ENCODE measurements around the gene TGM5.

Gene TGM5

DNA sequence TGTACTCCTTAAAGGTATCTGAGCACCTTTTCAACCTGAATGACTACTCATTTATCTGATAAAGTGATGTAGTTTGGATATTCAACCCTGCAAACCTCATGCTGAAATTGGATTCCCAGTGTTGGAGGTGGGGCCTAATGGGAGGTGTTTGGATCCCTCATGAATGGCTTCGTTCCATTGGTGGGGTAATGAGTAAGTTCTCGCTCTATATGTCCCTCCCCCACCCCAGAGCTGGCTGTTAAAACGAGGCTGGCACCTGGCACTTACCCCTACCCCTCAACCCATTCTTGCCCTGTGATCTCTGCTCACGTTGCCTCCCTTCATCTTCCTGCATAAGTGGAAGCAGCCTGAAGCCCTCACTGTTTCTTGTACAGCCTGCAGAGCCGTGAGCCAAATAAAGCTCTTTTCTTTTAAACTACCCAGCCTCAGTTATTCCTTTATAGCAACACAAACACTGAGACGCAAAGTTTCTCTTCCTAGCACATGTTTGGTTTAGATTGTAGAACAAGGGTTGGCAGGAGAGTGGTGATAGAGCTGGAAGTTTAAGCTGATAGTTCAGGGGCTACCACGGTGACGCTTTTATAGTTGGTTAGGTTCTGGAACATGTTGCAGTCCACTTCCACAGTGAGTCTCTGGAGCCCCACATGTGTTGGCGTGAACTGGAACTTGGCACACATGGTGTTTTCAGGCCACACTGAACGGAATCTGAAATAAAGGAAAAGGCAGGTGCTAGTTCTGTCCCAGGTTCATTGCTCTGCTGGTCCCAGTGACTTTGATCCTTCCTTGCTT lies 69.8 kb downstream of the TGM5 start:
- H3K27me3 Mint-ChIP-seq, result peaks cover 4% of the 10 kb centered on the region
- H3K4me1 Mint-ChIP-seq, result no peaks in the 10 kb centered on the region
- DNase-seq, result no peak
- H3K4me3 Mint-ChIP-seq, result no peak overlapping the region
- H3K9me3 Mint-ChIP-seq, result peaks cover 7% of the 10 kb centered on the region
- H3K27ac Mint-ChIP-seq, result no peak overlapping the region
- CTCF ChIA-PET, result no interaction called here
- H3K36me3 Mint-ChIP-seq, result peaks cover 43% of the 10 kb centered on the region

DNA sequence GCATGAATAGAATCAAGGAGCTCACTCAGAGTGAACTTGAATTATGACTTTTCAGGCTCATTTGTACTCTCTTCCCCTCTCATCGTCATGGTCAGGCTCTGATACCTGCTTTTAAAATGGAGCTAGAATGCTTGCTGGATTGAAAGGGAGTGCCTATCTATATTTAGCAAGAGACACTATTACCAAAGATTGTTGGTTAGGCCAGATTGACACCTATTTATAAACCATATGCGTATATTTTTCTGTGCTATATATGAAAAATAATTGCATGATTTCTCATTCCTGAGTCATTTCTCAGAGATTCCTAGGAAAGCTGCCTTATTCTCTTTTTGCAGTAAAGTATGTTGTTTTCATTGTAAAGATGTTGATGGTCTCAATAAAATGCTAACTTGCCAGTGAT lies 71.9 kb downstream of the TGM5 start:
- no peak overlapping the region for H3K27ac Mint-ChIP-seq
- CTCF ChIA-PET, result interaction anchor here (1.4 to 6.2 kb wide), 3 partner anchors 9 to 91 kb away, joined by 3 to 56 read pairs (median 9); no protein-coding TSS in a partner anchor

DNA sequence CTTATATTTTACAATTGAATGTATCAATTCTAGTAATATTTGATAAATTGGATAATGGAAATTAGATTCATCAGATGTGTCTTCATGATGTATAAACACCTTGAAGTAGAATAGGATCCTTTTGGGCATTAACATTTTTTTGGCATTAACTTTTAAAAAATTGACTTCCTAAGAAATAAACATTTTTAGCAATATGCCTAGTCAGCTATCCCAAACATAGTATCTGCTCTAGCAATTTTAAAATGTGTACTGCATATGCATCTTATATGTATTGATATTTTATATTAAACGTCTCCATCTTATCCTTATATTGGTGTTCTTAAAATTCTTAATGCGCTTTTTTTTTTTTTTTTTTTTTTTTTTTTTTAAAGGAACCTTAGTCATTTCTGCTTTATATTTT lies 73.0 kb downstream of the TGM5 start:
- peaks cover 66% of the 10 kb centered on the region for H3K36me3 Mint-ChIP-seq
- CTCF ChIA-PET, result interaction anchor here (2.3 to 6.2 kb wide), 2 partner anchors 10 to 92 kb away, joined by 9 to 56 read pairs; no protein-coding TSS in a partner anchor
- peaks cover 7% of the 10 kb centered on the region for H3K9me3 Mint-ChIP-seq
- H3K4me1 Mint-ChIP-seq, result peaks cover 9% of the 10 kb centered on the region
- H3K27me3 Mint-ChIP-seq, result no peaks in the 10 kb centered on the region
- no peak for DNase-seq
- no peak overlapping the region for H3K27ac Mint-ChIP-seq
- no peak overlapping the region for H3K4me3 Mint-ChIP-seq

More for the DNA sequence above, 71.9 kb downstream of the TGM5 start:
- peaks cover 7% of the 10 kb centered on the region for H3K9me3 Mint-ChIP-seq
- H3K4me3 Mint-ChIP-seq, result no peak overlapping the region
- no peaks in the 10 kb centered on the region for H3K27me3 Mint-ChIP-seq
- DNase-seq, result no peak
- peaks cover 59% of the 10 kb centered on the region for H3K36me3 Mint-ChIP-seq
- H3K4me1 Mint-ChIP-seq, result peaks cover 2% of the 10 kb centered on the region

DNA sequence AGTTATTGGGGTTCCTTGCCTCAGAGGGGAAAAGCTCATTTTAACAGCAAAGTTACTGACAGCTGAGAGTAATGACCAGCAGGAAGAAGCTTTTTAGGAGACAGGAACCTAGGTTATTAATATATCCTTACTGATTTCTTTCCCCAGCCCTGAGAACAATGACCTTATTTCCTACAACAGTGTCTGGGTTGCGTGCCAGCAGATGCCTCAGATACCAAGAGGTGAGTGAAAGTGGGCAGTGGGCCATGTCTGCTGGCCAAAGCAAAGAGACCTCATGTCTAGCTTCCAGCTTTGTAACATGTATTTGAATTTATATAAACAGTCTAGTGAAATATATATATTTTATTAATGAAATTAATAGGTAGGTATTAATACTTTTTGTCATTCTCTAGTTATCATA lies 76.5 kb downstream of the TGM5 start:
- H3K4me1 Mint-ChIP-seq, result peaks cover 38% of the 10 kb centered on the region
- CTCF ChIA-PET, result interaction anchor here (6.2 kb wide), 1 partner anchor 13 kb away, joined by 56 read pairs; no protein-coding TSS in a partner anchor
- no peak overlapping the region for H3K4me3 Mint-ChIP-seq
- H3K27me3 Mint-ChIP-seq, result no peaks in the 10 kb centered on the region
- H3K27ac Mint-ChIP-seq, result no peak overlapping the region
- no peak for DNase-seq
- H3K9me3 Mint-ChIP-seq, result no peaks in the 10 kb centered on the region
- peaks cover 51% of the 10 kb centered on the region for H3K36me3 Mint-ChIP-seq

DNA sequence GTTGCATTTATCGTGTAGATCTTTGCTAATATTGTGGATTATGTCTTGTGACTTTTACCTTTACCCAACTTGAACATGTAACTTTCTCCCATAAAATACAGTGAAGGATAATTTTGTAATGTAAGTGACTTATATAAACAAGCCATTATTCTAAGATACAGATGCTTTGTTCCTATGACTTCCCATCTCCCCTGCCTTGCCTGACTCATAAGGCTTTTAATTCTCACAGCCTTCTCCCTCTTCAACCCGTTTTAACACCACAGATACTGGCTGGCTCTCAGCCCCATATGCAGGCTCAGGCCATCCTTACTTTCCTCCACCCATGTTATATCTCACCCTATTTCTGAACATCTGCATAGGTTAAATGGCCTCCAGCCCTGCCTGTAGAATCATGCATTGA lies 77.4 kb downstream of the TGM5 start:
- H3K4me3 Mint-ChIP-seq, result no peak overlapping the region
- peaks cover 44% of the 10 kb centered on the region for H3K4me1 Mint-ChIP-seq
- CTCF ChIA-PET, result interaction anchor here (1.1 to 1.3 kb wide), 2 partner anchors 14 to 96 kb away, joined by 4 read pairs; no protein-coding TSS in a partner anchor
- DNase-seq, result no peak
- H3K36me3 Mint-ChIP-seq, result peaks cover 45% of the 10 kb centered on the region
- no peaks in the 10 kb centered on the region for H3K9me3 Mint-ChIP-seq
- H3K27ac Mint-ChIP-seq, result no peak overlapping the region
- no peaks in the 10 kb centered on the region for H3K27me3 Mint-ChIP-seq

DNA sequence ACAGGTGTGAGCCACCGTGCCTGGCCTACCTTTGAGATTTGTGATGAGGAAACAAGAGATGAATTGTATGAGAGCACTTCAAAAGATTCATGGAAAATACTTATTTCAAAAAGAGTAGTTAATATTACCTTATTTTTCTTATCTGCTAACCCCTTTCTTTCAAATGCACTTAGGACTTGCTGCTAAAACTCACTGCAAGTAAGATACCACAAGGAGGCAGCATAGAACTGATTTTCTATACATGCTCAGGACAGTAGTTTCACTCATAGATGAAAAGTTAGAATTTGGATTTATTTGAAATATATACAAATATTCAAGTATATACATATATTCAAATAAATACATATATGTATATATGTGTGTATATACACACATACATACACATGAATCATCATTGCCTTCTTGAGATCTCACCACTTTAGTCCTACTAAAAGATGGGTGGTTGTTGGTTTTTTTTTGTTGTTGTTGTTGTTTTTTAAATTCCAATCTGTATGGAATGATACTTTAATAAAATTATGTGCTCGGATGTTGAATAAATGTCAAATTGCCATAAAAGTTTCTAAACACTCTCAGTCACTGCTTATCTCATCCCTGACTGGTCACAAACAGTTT lies 79.1 kb downstream of the TGM5 start:
- Mint-ChIP-seq H3K4me3 (peak overlapping the region; percentile 45), H3K36me3 (peaks cover 47% of the 10 kb centered on the region), H3K9me3 (no peaks in the 10 kb centered on the region), H3K27me3 (no peaks in the 10 kb centered on the region), H3K4me1 (peaks cover 44% of the 10 kb centered on the region), H3K27ac (no peak overlapping the region)
- CTCF ChIA-PET, result interaction anchor here (1.3 kb wide), 1 partner anchor 16 kb away, joined by 4 read pairs; no protein-coding TSS in a partner anchor
- DNase-seq, result no peak

DNA sequence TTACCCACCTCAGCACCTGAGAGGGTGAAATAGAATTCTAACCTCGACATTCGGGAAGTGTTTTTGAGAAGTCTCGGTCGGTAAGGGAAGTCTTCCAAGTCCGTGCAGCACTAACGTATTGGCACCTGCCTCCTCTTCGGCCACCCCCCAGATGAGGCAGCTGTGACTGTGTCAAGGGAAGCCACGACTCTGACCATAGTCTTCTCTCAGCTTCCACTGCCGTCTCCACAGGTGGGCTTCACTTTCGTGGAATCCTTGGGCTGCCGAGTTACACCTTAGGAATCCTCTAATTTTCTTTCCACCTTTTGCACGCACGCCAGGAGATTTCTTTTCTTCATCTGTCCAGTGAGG lies 80.8 kb downstream of the TGM5 start:
- H3K4me3 Mint-ChIP-seq, result peak overlapping the region; percentile 97
- DNase-seq, result no peak
- no peaks in the 10 kb centered on the region for H3K9me3 Mint-ChIP-seq
- peak overlapping the region; percentile 96 for H3K27ac Mint-ChIP-seq
- peaks cover 43% of the 10 kb centered on the region for H3K4me1 Mint-ChIP-seq
- H3K27me3 Mint-ChIP-seq, result no peaks in the 10 kb centered on the region
- H3K36me3 Mint-ChIP-seq, result peaks cover 40% of the 10 kb centered on the region
- CTCF ChIA-PET, result interaction anchor here (1.3 to 4.5 kb wide), 4 partner anchors 19 to 100 kb away, joined by 3 to 21 read pairs (median 8); partner anchors contain the start of gene TGM5

DNA sequence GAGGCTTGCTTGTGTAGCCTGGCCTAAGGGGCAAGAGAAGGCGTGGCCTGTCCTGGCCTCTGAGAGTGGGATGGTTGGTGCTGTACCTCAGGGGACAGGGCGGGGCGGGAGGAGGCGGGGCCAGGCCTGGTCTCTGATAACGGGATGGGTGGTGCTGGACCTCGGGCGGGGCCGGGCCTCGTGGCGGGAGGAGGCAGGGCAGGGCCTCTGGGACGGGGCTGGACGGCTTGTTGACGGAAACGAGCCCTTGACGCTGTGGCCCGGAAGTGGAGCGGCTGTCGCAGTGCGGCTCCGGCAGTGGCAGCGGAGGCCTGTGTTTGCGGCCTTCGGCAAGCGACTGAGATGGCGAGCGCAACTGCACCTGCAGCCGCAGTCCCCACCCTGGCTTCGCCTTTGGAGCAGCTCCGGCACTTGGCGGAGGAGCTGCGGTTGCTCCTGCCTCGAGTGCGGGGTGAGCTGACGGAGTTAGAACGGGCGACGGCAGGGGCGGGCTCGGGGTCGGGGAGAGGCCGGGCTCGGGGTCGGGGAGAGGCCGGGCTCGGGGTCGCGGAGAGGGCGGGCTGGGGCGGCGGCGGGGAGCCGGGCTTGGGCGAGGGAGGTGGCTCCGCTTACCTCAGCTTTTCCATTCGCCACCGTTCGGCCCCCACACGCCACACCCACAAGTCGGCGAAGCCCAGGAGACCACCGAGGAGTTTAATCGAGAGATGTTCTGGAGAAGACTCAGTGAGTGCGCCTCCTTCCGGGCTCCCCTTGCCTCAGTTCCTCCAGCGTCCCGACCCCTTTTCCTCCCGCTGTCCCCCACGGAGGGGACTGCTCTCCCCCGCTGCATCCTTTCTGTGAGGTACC lies 81.3 kb downstream of the TGM5 start, which contains the start of gene CCNDBP1:
Gene CCNDBP1 (plus strand): TSS at position 247 of the 846 bp plus-strand sequence. CDS start 96 bp downstream, at position 343.
- Mint-ChIP-seq H3K27me3 (no peaks in the 10 kb centered on the region), H3K4me3 (peak within 1 kb of the TSS; percentile 97), H3K27ac (peak within 1 kb of the TSS; percentile 96), H3K9me3 (no peaks in the 10 kb centered on the region), H3K4me1 (peaks cover 42% of the 10 kb centered on the region), H3K36me3 (peaks cover 37% of the 10 kb centered on the region)
- CTCF ChIA-PET, result interaction anchor here (0.8 to 4.5 kb wide), 4 partner anchors 19 to 100 kb away, joined by 3 to 21 read pairs (median 8); no protein-coding TSS in a partner anchor
- peak; percentile 94 for DNase-seq

DNA sequence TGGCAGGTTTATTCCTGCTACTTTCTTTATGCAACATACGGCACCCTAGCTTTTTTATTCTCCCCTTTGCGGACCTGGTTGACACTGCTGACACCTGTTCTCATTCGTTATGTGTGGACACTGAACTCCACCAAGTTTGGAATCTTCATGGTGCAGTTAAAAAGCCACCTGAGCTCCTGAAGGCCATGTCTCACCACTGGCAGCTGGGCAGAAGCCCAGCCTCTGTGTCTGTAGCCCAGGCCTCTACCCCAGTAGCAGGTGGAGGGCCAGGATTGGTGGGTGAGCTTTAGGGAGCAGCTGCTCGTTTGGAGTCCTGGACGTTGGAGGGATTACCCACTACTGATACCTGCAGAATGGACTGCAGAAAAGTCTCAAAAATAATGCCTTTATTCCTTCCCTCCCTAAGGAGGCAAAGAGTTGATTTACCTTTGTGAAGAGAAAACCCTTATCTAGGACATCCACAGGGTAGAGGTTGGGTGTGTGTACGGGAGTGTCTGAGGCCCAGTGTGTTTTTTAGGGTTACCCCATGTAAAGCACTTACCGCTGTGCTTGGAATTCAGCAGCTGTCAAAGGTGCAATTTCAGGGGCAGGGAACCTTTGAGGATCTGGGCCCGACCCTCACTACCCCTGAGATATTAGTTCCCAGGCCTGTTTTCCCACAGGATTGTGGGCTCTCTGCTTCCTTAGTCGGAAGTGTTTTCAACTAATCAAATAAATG lies 82.2 kb downstream of the TGM5 start:
- Mint-ChIP-seq H3K9me3 (no peaks in the 10 kb centered on the region), H3K4me1 (peaks cover 41% of the 10 kb centered on the region), H3K4me3 (peak overlapping the region; percentile 97), H3K27me3 (no peaks in the 10 kb centered on the region), H3K36me3 (peaks cover 32% of the 10 kb centered on the region), H3K27ac (peak overlapping the region; percentile 96)
- no peak for DNase-seq
- CTCF ChIA-PET, result interaction anchor here (0.8 to 4.5 kb wide), 4 partner anchors 20 to 101 kb away, joined by 3 to 21 read pairs (median 8); no protein-coding TSS in a partner anchor

DNA sequence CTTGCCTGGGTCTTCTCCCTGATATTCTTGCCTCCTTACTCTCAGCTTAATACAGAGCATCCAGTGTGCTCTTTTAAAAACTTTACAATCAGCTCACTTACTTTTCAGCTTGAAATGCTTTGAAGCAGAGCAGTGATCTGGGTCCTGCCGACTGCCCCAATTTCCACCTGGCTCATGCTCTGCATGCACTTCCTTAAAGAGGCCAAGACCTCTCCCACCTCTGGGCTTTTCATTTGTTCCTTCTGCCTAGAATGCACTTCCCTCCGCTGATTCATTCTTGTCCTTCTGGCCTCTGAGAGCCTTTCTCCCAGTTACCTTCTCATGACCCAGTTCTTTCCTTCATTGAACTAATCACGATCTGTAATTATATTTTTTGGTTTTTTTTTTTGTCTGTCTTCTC lies 83.5 kb downstream of the TGM5 start:
- Mint-ChIP-seq H3K4me1 (peaks cover 31% of the 10 kb centered on the region), H3K36me3 (peaks cover 31% of the 10 kb centered on the region), H3K27me3 (no peaks in the 10 kb centered on the region), H3K9me3 (no peaks in the 10 kb centered on the region), H3K4me3 (no peak overlapping the region), H3K27ac (no peak overlapping the region)
- DNase-seq, result no peak
- CTCF ChIA-PET, result interaction anchor here (0.7 to 4.5 kb wide), 3 partner anchors 21 to 102 kb away, joined by 3 to 21 read pairs (median 5); partner anchors contain the start of gene UBR1

Data from activated naive CD4-positive, alpha-beta T cell treated with anti-CD3 and anti-CD28 coated beads, Interleukin-2, amount 10 ng/mL, durations not matched to agents 7 days and 5 days (primary cell).